NCI-H1048 (cell line): ENCODE results near the gene KRTAP12-3.
"Not testable (repeated sequence)": the region's sequence is repeated elsewhere in the genome, so short reads cannot be mapped to it uniquely, and the experiment has no call there.

Experiments used
- DNase-seq: peaks from one replicate; lab custom pipeline; 2025; lab: John Stamatoyannopoulos, UW

Gene KRTAP12-3, protein sequence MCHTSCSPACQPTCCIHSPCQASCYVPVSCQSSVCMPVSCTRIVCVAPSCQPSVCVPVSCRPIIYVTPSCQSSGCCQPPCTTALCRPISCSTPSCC

DNA sequence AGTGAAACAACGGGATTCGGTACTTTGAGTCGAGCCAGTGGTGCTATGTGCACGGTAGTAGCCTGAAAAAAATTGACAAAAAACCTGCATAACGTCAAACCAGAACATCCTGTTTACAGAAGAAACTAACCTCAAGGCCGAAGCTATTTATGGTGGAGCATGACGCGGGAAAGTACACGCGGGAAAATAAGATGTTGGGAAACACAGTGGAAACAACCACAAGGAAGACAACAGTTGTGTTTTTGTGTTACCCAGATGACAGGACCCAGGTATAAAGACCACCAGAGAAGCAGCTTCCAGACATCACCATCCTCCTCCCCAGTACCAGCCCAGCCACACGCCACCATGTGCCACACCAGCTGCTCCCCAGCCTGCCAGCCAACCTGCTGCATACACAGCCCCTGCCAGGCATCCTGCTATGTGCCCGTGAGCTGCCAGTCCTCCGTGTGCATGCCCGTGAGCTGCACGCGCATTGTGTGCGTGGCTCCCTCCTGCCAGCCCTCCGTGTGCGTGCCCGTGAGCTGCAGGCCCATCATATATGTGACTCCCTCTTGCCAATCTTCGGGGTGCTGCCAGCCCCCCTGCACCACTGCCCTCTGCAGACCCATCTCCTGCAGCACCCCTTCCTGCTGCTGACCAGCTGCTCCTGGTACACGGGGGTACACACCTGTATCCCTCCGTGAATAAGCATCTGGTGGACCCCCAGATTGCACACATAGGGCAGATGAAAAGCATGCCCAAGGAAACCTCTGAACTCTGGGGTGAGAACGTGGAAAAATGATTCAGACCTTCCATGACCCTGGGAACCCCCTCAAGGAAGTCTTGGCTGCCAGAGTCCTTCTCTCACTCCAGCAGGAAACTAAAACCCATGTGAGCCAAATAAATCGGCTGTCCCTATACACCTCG, at the start of gene KRTAP12-3:
Gene KRTAP12-3 (plus strand): TSS at position 298 of the 906 bp plus-strand sequence. CDS start 48 bp downstream, at position 346.
- DNase-seq = no peak

DNA sequence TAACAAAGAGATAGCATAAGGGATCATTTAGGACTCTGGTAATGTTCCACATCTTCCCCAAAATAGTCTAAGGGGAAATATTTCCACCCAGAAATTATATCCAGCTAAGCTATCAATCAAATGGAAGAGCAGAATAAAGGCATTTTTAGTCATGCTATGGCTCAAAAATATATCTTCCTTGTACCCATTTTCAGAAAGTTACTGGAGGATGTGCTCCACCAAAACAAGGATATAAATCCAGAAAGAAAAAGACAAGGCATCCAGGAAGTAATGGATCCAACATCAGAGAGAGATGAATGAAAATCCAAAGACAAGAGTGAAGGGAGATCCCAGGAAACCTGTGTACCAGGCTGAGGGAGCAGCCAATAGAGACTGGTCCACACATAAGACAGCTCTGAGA, 48.5 kb upstream of the KRTAP12-3 start:
- no peak for DNase-seq

DNA sequence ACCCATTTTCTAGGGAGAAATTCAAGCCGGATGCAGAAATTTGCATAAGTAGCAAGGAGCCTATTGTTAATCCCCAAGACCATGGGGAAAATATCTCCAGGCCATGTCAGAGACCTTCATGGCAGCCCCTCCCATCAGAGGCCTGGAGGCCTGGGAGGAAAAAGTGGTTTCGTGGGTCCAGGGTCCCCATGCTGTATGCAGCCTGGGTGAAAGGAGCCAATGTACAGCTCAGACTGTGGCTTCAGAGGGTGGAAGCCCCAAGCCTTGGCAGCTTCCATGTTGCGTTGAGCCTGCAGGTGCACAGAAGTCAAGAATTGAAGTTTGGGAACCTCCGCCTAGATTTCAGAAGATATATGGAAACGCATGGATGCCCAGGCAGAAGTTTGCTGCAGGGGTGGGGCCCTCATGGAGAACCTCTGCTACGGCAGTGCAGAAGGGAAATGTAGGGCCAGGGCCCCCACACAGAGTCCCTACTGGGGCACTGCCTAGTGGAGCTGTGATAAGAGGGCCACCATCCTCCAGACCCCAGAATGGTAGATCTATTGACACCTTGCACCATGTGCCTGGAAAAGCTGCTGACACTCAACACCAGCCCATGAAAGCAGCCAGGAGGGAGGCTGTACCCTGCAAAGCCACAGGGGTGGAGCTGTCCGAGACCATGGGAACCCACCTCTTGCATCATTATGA, 47.4 kb upstream of the KRTAP12-3 start:
- not testable (repeated sequence) for DNase-seq

DNA sequence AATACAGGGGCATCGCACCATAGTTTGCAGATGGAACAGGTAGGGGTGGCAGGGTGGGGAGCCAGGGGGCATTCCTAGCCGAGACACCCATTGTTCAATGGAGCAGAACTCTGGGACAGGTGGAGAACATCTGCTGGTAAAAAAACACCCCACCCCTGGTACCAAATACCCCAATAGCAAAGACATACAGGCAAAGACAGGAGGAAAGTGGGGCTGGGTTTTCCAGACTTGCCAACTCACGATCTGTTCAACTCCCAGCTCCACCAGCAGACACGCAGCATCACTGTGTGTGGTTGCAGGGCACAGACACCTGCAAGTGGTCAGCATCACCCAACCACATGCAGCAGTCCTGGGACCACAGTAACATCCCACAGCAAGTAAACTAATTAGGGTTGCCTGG, 46.2 kb upstream of the KRTAP12-3 start:
- no peak for DNase-seq

DNA sequence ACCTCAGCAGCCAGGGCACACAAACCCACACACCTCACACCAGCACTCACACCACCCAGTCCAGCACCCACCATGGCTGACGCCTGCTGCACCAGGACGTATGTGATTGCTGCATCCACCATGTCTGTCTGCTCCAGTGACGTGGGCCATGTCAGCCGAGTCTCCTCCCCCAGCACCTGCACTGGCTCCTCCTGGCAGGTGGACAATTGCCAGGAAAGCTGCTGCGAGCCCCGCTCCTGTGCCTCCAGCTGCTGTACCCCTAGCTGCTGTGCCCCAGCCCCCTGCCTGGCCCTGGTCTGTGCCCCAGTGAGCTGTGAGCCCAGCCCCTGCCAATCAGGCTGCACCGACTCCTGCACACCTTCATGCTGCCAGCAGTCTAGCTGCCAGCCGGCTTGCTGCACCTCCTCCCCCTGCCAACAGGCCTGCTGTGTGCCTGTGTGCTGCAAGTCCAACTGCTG, 45.7 kb upstream of the KRTAP12-3 start, which contains the start of gene KRTAP10-8:
Gene KRTAP10-8 (plus strand): TSS at position 51 of the 458 bp plus-strand sequence. CDS start 22 bp downstream, at position 73.
- no peak for DNase-seq

DNA sequence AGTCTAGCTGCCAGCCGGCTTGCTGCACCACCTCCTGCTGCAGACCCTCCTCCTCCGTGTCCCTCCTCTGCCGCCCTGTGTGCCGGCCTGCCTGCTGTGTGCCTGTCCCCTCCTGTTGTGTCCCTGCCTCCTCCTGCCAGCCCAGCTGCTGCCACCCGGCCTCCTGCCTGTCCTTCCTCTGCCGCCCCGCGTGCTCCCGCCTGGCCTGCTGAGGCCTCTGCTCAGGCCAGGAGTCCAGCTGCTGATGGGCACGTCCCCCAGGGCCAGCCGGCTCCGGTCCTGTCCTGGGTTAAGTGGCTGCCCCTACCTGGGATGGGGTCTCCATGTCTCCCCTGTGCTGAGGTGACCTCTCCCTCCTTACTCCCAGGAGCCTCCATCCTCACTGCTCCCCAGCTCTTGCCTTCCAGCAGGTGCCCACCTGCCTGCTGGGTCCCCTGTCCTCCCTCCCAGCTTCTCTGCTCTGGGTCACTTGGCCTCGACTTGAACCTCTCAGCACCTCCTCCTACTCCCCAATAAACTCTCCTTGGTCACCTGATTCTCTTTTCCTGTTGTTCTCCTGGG, 45.0 kb upstream of the KRTAP12-3 start:
- no peak for DNase-seq

DNA sequence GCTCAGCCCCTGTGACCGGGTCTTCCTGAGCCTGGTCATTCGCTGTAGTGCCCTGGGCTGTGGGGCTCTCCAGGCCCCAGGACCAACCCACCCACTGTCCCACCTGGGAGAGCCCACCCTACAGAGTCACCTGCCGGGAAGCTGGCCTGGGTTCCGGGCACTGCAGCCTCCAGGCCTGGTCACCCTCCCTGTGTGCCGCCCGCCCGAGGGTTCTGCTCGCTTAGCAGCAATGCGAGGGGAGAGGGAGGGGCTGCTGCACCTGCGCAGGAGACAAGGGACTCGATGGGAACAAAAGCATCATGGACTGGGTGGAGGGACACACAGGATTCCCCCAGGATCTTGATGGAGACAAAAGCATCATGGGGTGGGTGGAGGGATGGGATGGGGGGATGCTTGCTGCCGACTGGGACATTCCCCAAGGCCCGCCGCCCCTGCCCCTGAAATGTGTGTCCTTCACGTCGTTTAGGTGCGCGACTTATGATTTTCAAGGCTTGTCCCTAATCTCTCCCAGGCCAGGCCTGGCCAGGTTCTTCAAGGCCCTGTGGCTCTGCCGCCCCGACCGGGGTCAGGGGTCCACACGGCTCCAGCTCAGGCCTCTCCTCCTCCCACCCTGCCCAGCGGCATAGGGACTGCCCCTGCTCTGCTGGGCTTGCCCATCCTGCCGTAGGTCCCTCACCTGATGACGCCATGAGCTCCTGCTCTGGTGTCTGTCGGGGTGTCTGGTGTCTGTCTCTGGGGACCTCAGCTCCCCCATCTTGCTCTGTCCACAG, 44.2 kb upstream of the KRTAP12-3 start:
- DNase-seq = no peak

DNA sequence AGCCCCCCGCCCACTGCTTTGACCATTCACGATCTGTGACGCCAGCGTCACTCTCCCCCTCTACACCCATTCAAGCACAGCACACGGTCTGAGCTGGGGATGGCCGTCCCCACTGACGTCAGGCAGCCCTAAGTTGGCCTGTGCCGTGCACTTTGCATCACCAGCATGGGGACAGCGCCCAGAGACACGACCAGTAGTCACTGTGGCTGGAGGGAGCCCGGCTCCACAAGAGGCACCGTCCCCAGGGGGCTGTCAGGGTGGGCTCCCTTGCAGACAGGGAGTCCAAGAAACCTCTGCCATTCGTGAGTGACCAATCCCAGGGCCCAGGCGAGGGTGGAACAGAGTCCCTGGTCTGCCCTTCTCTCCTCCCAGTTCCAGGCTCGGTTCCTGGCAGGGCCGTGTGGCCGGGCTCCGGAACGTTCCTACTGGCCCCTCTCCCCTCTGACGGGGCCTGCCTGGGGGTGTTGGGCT, 43.5 kb upstream of the KRTAP12-3 start:
- DNase-seq = no peak

DNA sequence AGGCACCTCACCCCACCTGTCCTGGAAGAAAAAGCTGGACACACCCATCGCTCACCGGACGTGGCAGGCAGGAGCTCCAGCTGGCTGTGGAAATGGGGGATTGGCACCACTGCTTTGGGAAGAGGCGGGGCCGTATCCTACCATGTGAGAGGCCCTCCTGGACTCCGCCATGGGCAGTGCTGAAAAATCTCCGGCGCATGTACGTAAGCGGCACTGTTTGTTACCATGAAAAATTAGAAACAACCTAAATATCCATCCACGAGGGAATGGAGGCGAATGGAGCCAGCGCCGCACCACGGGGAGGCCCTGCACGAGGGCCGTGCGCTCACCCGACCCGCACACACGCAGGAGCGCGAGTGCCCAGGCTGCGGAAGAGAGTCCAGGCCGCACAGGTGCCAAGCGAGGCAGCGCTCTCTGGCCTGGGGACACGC, 42.8 kb upstream of the KRTAP12-3 start:
- no peak for DNase-seq

DNA sequence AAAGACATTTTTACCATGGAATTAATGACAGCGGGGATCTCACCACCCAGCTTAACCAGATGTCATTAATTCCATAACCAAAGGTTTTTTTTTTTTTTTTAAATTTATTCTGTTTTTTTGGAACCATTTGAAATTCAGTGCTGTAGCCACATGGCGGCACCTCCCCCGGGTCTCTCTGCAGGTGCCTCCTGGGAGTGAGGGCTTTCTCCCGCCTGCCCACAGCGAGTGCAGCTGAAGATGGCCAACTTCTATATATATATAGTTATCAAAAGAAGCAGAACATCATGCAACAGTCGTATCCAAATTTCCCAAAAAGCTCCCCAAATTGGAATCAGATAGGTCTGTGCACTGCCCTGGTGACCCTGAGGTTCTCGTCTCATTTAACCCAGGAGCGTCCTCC, 42.3 kb upstream of the KRTAP12-3 start:
- no peak for DNase-seq

DNA sequence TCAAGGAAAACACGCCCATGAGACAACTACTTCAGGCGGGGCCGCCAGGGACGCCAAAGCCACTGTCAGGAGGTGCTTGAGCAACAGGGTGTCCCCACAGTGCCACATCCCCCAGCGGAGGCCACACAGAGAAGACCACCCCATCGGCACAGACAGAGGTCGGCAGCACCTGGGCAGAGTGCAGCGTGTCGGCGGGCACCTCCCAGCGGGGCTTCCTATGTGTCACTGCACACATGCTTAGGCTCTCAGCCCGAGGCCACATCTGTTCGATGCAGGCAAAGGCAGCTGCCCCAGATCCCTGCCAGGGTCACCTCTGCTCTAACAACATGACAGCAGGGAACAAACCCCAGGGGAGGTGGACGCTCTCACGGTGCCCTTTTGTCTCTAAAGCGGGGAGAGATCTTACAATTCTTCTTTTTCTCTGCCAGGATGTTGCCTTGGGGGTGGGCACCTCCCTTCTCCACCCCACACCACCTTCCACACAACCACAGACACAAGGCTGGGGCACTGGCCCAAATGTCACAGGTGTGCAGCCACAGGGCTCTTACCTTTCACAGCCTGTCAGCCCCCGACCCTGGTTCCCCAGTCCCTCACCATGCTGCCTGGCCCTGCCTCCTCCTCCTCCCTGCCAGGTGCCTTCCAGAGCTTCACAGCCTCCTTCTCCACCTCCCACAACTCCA, 41.7 kb upstream of the KRTAP12-3 start:
- no peak for DNase-seq

DNA sequence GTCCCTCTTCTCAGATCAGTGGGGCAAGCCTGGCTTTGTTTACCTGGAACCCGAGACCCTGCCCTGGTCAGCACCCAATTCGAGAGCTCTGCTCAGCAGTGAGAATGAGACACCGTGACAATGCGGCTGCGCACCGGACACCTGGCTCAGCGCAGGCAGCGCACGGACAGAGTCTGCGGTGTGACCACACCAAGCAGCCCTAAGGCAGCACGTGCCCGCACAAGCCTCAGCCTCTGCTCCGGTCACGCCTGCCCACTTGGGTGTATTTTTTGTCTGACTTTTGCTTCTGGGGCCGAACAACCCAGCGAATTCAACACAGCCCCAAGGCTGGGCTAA, 41.2 kb upstream of the KRTAP12-3 start:
- DNase-seq = no peak

DNA sequence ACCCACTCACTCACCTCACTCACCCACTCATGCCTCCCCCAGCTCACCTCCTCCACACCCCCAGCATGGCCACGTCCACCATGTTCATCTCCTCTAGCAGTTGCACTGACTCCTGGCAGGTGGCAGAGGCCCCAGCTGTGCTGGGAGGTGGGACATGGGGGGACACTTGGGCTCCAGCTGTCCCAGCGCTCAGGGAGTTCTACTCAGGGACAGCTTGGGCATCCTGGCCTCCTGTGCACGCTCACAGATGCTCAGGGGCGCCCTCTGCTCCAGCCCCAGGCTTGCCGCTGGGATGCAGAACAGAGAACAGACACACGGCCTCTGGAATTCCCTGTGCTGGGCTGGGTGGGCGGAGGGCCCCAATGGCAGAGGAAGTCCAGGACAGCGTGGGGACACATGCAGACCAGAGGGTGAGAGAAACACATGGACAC, 40.6 kb upstream of the KRTAP12-3 start:
- DNase-seq = no peak

DNA sequence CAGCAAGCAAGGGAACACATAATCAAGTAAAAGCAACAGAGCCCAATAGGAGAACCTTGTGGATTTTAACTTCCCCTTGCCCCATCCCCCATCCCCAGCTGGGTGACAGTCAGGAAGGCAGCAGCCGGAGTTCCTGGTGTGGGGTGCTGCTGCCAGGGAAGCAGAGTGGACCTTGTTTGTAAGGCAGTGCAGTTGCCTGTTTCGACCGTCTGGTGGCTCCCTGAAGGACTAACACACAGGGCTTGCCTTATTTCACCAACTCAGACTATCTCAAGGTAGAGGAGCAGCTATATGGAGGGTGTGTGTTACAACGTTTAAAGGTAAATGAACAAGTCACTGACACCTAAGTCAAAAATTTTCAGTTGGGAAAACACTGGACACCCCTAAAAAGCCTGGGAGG, 39.2 kb upstream of the KRTAP12-3 start:
- DNase-seq = no peak

DNA sequence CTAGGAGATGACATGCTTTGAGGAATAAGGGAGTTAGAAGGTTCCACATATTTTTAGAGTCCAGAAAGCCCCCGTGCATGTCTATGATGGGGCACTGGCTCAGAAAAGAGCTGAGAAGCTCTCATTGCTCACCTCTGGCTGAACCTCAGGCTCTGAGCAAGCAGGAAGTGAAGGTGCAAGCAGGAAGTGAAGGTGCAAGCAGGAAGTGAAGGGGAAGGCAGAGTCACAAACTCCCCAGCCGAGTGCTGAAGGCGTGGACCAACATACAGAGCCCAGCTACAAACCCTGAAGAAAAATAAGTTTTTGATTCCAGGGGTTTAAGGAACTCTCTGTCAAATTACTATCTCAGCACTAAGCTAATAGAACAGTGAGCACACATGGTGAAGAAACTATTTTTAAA, 38.8 kb upstream of the KRTAP12-3 start:
- no peak for DNase-seq

DNA sequence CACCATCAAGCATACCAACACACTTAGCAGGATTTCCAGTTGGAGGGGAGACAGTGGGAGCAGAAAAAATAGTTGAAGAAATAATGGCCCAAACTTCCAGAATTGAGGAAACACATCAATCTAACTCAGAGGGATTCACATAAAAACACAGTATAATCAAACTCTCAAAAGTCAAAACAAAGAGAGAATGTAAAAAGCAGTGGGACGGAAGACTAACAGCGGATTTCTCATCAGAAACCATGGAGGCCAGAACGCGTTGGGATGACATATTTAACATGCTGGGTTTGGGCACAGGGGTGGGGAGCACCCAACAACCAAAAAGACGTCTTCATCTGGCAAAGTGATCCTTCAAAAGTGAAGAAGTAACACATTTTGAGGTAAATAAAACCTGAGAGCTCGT, 37.8 kb upstream of the KRTAP12-3 start:
- DNase-seq = no peak

DNA sequence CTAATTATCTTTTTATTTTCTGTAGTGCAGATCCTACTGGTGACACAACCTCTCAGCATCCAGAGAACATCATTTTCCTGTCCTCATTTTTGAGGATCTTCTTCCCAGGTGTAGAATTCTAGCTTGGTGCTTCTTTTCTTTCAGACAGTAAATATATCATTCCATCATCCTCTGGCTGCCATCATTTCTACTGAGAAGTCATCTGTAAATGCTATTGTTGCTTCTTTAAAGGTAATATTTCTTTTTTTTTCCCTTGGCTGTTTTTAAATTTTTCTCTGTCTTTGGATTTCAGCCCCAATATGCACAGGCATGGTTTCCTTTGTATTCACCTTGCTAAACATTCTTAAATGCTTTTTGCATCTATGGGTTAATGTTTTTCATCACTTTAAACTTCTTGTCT, 34.2 kb upstream of the KRTAP12-3 start:
- no peak for DNase-seq

DNA sequence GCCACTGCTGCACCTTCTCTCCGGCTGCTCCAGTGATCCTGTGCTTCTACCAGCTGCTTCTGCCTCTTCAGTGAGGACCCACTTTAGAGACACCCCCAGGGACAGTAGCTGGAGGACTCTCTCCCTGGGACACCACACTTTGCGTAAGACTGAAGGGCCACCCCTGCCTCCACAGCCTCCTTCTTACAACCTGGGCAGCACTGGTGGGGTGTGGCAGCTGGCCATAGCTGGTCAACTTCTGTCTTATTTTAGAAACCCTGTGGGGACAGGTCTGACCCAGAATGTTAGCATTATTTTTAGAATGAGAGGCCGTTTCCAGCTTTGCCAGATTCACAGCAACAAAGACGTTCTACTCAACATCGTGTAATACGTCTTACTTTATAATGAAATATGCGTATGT, 32.0 kb upstream of the KRTAP12-3 start:
- DNase-seq = no peak

DNA sequence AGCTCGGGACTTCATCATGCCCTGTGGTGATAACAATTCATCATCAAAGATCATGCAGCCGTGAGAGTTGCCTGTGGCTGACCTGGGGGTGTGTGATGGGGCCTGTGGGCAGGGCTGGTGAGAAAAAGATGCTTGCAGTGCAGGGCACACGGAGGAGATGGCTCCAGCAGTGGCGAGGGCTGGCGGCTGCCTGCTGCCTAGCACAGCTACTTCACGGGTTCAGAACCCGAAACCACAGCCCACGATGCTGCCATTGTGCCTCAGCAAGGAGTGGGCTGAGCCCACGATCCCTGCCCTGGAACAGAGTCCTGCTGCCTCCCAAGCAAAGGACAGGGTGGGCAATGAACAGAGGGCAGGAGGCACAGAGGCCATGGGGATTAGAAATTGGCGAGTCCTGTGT, 31.5 kb upstream of the KRTAP12-3 start:
- DNase-seq = no peak

DNA sequence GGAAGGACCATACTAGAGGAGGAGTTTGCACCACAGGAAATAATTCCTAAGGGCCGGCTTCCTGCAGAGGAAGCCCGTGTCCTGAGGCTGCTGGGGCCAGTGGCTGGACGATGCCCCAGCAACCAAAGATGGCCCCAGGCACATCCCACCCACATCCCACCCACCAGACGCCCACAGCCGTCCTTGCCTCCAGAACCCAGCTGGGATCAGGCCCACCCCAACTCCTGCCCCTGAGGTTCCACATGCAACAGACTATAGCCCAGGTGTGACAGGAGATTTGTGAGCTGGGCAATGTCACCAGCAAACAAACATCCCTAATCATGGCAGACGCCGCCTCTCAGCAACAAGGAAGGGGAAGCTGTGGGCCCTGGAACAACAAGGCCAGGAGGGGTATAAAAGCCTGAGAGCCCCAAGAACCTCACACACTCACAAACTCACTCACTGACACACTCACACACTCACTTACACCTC, 31.0 kb upstream of the KRTAP12-3 start, which contains the start of gene KRTAP10-9:
Gene KRTAP10-9 (plus strand): TSS at position 421 of the 471 bp plus-strand sequence. CDS start 79 bp downstream, outside the sequence.
- no peak for DNase-seq
